Inflammatory macrophage (primary cell): ENCODE data around the gene AGPAT1.
A peak's percentile ranks its signal among the peaks of the same experiment; 100 is the strongest.

Source experiments
- DNase-seq, 2 donors: peaks; one replicate each; pipeline ENCODE4 v3.0.0-alpha.2; 2020 to 2022

The AGPAT1 gene

GRCh38 chr6:32168807-32169591, 6.9 kb downstream of the AGPAT1 start:
- DNase-seq, result no peak

- DNase-seq, result no peak
Observed at GRCh38 chr6:32168350-32168749, 7.5 kb downstream of the AGPAT1 start.

GRCh38 chr6:32167761-32168262, 8.1 kb downstream of the AGPAT1 start:
- DNase-seq, result no peak

DNA sequence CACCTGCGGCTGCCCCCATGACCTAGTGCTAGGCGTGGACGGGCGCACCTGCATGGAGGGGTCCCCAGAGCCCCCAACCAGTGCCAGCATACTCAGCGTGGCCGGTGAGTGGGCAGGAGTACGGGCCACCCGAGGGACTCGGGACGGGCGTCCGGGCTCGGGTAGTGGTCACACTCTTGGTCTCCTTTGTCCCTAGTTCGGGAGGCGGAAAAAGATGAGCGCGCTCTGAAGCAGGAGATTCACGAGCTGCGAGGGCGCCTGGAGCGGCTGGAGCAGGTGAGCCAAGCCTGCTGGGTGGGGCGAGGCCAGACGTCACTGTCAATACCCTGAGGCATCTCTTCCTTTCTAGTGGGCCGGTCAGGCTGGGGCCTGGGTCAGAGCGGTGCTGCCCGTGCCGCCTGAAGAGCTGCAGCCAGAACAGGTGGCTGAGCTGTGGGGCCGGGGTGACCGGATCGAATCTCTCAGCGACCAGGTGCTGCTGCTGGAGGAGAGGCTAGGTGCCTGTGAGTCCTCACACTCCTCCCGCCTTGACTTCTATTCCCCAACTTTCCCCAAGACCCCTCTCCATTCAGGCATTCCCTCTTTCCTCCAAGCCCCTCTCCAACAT, 8.6 kb downstream of the AGPAT1 start:
- DNase-seq, result no peak

DNA sequence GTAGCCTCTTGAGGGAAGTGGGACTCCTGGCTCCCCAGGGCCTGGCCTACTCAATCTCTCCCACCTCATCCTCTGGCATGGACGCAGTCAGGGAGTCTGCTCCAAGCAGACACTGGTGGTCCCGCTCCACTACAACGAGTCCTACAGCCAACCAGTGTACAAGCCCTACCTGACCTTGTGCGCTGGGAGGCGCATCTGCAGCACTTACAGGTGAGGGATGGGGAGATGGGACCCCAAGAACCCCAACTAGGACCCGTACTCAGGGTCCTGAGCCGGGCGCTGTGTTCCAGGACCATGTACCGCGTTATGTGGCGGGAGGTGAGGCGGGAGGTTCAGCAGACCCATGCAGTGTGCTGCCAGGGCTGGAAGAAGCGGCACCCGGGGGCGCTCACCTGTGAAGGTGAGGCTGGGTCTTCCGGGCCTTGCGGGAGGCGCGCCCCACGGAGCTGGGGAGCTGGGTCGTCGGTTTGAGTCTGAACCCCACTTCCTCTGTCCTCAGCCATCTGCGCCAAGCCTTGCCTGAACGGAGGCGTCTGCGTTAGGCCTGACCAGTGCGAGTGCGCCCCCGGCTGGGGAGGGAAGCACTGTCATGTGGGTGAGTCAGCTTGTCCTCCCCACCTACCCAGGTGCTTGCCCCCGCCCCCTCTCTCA, 9.3 kb downstream of the AGPAT1 start:
- DNase-seq, result no peak

DNA sequence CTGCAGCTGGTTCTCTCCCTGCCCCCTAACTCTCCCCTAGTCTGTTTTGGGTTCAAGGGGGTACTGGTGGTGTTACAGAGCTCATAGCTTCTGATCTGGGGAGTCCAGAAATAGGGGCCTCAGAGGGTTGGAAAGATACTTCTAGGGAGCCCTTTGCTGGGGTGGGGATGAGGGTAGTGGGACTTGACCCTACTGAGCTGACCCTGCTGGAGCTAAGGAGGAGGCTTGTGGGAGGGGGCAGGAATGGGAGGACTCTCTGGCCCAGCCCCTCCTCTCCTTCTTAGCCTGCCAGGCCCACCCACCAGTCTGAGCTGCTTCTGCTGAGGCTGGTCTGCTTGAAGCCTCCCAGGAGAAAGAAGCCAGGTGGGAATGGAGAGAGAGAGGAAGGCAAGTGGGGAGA, 11.6 kb downstream of the AGPAT1 start, which contains the start of gene EGFL8:
Gene EGFL8 (plus strand): TSS at position 301 of the 400 bp plus-strand sequence. CDS start 1,571 bp downstream, outside the sequence.
- DNase-seq, result no peak

DNA sequence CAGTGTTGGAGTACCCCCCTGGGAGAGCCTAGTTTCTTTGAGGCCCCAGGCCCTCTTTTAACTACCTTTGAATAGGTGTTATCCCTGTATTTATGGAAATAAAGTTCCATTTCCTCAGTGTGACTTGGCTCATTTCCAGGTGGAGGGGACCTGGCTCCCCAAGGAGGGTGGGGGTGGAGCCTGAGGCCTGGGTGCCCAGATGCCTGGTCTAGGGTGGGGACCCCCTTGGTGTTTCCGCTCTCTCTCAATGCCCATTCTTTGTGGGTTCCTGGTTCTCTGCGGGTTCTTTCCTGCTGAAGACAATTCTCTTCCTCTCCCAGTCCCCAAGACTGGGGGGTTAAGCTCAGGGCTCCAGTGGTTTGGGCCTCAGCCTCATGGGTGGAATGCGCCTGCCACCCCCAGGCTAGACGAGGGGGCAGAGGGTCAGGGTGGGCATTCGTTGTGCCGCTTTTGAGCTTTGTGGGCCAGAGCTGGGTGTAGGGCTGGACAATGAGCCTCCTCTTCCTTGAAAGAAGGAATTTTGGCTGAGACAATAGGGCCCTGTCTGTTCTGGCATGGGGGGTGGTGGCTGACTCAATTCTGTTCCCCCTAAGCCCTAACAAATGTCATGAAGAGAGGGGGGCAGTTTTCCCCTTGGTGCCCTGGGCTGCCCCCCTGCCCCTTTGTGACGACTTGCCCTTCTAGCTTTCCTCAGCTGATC, 12.2 kb downstream of the AGPAT1 start:
- DNase-seq, result no peak

- no peak for DNase-seq
Observed at GRCh38 chr6:32158052-32158451, 17.8 kb downstream of the AGPAT1 start.

- no peak for DNase-seq
Observed at GRCh38 chr6:32156891-32157290, 19.0 kb downstream of the AGPAT1 start.

GRCh38 chr6:32154514-32155161, 21.2 kb downstream of the AGPAT1 start:
- peak in 1 of 2 donors; percentile 43 for DNase-seq

GRCh38 chr6:32153564-32154513, 22.0 kb downstream of the AGPAT1 start, which contains the start of gene PPT2:
PPT2 (plus strand) TSS chr6:32154141; CDS start chr6:32154595, 454 bp downstream.
- DNase-seq, result peak; percentile 29 to 34

DNA sequence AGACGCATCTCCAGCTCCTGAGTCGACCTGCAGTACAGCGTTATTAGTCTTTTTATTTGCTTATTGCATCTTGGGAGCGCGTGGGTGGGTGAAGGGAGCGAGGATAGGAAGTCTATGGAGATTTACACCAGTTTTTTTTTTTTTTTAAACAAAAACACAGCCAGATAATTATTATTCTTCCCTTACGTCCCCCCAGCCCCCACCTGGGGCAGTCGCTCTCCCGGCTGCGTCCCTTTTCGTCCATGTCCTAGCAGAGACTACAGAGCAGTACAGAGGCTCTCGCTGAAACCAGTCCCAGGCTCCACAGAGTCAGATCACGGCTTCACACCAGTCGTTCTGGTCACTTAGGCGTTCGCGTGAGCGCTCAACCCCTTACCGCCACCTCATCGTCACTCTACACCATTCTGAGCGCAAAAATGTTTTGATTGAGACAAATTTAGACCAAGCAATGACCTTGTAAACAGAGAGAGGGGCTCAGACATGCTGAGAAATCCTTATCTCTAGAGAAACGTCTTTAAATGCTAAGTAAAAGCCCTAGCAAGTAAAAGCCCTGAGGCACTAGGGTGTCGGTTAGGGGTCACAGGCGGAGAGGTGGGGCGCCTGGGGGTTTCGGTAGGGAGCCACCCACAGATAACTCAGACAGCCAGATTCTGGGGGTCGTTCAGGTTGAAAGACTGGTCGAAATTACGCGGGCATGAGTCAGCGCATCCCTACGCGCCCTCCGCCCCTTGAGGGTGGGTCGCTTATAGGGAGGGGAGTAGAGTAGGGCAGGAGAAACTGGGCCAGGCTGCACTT, 22.9 kb downstream of the AGPAT1 start:
- DNase-seq, result no peak

- DNase-seq, result no peak
Observed at GRCh38 chr6:32151863-32152768, 23.8 kb downstream of the AGPAT1 start, which contains the start of gene PRRT1. PRRT1 (minus strand) TSS chr6:32151939; CDS start chr6:32151827, 112 bp downstream.

- DNase-seq, result no peak
Observed at GRCh38 chr6:32151181-32151862, 24.6 kb downstream of the AGPAT1 start.

DNA sequence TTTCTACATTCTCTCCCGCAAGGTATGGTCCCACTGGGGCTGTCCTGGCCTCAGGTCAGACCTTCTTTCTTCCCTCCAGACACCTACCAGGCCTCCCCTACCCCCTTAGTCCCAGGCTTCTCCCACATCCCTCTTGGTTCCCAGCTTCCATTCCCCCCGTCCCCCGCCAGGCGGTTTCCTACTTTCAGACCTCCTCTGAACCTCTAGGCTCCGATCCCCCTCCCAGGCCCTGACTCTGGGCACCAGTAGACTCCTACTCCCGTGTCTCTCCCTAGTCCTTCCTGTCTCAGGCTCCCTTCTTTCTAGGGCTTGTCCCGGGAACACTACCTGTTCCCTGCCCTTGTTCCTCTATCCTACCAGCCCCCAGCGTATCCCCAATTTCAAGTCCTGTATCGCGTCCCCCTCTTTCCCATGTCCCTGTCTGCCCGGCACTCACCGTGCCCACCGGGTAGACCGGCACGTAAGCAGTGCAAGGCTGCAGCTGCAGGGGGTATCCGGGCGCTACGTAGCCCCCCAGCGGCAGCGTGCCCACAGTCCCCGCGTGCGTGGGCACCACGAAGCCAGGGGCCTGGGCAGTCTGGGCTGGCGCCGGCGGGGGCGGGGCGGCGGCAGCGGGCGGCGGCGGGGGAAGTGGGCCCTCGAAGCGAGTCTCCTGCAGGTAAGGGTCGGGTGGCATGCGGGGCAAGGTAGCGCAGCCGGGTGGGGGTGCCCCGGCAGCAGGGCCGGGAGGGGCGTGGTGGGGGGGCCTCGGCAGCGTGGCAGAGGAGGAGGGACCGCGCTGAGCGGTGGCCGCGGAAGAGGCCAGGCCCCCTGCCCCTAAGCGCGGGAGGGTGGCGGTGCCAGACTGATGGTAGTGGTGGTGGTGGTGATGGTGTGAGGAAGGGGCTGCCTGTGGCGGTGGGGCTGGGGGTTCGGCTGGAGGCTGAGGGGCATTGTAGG, 25.7 kb downstream of the AGPAT1 start:
- DNase-seq, result no peak

- no peak for DNase-seq
Observed at GRCh38 chr6:32149092-32149755, 26.7 kb downstream of the AGPAT1 start.
